Measurements from ENCODE around the gene SPATA32.

Gene SPATA32

DNA sequence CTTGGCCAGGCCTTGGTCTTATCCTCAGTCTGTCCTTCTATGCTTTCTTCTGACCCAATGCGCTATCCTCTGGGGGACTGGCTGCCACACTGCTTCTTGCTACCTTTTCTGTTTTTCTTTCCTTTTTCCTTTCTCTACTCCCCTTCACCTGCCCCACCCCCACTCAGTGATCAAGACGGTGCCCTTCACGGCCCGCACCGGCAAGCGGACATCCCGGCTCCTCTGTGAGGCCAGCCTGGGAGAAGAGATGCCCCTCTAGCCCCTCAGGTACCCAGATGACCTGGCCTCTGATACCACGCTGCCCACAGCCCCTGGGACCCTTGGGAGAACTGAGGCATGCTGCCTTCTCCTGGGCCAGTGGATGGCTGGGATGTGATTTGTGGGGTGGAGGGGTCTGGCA, 15.6 kb downstream of the SPATA32 start:
- no peak for DNase-seq

DNA sequence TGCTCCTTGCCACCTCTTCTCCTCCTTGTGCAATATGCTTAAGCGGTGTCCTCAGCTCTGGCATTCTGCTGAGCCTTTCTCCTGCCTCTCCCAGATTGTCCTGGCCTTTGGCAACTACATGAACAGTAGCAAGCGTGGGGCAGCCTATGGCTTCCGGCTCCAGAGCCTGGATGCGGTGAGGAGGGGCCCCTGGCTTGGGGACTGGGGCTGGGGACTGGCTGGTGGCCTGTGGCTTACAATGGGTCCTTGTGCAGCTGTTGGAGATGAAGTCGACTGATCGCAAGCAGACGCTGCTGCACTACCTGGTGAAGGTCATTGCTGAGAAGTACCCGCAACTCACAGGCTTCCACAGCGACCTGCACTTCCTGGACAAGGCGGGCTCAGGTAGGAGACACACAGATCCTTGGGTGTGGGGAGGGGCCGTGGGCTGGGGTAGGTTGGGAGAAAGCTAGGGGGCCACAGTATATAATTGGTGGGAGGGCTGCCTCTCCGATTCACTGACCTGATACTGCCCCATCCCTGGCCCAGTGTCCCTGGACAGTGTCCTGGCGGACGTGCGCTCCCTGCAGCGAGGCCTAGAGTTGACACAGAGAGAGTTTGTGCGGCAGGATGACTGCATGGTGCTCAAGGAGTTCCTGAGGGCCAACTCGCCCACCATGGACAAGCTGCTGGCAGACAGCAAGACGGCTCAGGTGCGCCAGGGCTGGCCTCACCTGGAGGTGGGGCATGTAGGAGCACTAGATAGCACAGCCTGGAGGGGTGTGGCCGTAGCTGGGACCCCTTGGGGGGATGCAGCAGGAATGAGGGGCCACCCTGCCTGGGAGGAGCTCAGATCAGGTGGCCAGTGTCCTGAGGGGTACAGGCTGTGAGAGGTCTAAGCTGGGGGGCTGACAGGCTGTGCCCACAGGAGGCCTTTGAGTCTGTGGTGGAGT, 16.9 kb downstream of the SPATA32 start:
- no peak for DNase-seq

DNA sequence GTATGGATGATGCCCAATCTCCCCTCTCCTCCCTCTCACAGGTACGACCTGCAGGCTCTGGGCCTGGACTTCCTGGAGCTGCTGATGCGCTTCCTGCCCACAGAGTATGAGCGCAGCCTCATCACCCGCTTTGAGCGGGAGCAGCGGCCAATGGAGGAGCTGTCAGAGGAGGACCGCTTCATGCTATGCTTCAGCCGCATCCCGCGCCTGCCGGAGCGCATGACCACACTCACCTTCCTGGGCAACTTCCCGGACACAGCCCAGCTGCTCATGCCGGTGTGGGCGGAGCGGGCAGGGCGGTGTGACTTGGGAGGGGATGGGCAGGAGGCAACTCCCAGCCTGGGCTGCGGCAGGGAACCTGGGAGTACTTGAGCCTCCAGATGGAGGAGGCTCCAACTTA, 18.1 kb downstream of the SPATA32 start:
- DNase-seq: no peak

DNA sequence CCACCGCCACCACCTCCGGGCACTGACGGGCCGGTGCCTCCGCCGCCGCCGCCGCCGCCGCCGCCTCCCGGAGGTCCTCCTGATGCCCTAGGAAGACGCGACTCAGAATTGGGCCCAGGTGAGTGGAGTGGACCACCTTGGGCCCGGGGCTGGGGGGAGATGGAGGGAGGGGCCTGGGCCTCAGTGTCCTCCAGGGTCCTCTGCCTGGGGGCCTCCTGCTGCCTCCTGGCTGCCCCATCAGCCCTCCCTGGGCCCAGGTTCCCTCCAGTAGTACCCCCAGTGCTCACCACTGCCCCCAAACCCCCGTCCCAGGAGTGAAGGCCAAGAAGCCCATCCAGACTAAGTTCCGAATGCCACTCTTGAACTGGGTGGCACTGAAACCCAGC, 19.9 kb downstream of the SPATA32 start:
- no peak for DNase-seq

DNA sequence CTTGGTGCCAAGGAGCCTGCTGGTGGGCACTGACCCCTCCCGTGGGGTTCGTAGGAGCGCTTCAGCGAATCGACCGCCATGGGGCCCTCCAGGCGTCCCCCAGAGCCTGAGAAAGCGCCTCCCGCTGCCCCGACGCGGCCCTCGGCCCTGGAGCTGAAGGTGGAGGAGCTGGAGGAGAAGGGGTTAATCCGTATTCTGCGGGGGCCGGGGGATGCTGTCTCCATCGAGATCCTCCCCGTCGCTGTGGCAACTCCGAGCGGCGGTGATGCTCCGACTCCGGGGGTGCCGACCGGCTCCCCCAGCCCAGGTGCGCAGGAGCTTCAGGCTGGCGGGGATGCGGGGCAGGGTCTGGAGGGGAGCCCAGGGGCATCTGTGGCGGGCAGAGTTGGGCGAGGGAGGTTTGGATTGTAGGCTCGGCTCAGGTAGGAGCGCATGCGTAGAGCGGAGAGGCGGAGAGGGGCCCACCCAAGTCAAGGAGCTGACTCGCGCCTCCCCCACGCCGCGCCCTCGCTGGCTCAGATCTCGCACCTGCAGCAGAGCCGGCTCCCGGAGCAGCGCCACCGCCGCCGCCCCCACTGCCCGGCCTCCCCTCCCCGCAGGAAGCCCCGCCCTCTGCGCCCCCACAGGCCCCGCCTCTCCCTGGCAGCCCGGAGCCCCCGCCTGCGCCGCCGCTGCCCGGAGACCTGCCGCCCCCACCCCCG, 20.4 kb downstream of the SPATA32 start:
- DNase-seq: no peak

DNA sequence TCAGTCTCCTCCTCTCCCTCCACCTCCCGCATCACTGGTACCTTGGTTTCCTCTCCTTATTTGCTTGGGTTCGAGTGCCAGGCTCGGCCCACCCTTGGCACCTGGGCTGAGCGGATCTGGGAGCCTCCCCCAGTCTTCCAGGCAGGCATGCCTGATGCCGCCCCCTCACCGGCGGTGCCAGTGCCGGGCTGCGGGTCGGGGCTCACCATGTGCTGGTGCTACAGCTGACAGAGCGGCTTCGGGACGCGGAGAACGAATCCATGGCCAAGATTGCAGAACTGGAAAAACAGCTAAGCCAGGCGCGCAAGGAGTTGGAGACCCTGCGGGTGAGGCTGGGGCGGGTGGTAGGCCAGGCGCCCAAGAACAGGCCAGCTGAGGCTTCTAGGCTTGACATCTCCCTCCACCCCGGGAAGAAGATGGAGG, 21.0 kb downstream of the SPATA32 start:
- no peak for DNase-seq

DNA sequence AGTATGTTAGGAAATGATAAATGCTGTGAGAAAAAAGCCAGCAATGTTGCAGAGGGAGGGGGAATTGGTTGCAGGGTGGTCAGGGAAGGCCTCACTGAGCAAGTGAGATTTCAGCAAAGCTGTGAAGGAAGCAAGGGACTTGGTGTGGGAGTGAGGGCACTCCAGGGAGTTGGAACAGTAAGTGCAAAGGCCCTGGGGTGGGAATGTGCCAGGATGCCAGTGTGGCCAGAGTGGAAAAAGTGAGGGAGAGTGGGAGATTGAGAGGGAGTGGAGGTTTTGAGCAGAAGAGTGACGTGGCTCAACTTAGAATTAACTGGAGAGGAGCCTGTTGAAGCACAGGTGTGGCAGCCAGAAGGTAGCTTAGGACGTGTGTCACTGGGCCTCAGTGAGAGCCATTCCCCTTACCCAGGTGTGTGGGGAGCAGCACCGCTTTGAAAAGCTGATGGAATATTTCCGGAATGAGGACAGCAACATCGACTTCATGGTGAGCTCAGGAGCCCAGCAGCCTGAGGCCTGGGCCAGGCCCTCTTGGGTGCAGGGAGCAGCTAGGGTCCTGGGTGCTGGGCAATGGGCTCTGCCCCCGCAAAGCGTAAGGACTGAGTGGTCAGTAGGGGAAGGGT, 23.6 kb downstream of the SPATA32 start:
- DNase-seq: no peak

DNA sequence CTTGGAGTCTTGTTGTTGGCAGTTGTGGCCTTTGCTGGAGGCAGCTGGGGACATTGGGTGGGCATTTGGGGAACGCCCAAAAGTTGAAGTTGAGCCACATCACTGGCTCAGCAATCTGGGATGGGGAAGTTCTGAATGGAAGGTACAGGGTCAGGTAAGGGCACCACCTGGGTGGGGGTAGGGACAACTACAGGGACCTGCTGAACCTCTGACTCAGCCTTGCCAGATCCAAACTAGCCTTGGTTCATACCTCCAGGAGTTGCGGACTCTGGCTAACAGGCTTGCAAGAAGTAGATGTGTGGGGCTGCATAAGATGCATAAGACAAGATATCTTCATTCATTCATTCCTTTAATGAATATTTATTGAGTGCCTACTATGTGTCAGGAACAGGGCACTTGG, 24.2 kb downstream of the SPATA32 start:
- no peak for DNase-seq

DNA sequence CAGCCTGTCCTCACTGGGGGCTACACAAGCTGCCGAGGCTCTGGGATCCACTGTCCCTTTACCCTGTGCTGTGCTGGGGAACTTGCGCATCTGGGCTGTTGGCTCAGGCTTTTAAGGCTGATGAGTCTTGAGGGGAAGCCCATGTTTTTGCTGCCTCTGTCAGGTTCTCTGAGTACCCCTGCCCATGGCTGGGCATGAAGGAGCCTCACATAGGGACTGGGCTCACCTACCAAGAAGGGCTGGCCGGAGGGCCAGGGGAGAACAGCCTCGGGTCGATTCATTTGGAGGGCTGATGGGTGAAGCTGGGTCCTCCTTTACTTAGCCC, 25.6 kb downstream of the SPATA32 start:
- no peak for DNase-seq

DNA sequence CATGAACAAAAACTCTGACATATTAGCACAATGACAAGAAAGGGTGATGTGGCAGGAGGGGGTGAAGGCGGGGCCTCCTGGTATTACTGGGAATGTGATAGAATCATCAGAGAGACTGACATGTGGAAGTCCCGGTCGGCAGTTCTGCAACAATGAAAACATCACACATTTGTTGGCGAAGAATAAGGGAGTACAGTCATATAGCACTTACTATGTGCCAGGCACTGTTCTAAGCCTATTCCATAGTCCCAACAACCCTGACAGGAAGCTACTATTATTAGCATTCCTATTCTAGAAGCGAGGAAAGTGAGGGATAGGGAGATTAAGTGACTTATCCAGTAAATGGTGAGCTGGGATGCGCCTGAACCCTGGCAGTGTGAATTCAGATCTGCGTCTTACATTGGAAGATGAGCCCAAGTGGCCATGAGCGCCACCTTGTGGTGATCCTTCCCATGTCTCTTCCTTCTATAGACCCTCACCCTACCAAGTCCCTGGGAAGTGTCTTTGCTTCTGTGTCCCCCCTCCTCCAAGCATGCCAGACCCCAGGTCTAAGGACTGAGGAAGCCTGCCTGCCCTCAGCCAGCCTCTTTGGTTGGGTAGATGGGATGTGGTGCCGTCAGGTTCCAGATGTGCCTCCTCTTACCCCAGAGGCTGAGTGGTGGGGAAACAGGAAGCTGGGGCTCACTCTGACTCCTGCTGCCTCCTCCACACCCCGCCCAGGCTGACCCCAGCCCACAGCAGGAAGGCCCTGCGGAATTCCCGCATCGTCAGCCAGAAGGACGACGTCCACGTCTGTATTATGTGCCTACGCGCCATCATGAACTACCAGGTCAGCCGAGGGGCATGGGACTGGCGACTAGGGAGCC, 26.2 kb downstream of the SPATA32 start:
- peak; percentile 57 for DNase-seq

DNA sequence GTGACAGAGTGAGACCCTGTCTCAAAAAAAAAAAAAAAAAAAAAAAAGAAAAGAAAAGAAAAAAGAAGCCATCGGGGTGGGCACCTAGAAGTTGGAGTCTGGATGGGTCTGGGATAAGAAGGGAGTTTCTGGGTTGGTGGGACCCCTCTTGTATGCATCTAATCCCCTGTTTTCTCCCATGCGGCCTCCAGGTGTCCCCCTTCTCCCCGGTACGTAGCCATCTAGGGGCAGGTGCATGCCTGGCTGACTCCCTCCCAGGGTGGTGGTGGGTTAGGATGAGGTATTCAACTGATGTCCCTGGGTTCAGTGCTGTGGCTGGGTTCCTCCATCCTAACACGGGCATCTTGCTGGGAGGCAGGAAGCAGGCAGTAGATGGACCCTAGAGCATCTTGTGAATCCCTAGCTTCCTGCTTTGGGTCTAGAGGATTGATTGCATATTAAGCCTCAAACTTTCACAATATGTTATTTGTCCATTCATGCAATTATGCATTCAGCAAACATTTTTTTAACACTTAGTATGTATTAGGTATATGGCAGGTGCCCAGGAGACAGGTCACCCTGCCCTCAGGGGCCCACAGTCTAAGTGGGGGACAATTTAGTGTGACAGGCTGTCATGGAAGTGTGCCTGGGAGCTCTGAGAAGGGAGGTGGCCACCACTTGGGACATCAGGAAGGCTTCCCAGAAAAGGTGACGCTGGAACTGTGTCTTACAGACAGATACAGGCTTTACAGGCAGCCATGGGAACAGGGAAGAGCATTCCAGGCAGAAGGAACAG, 27.1 kb downstream of the SPATA32 start:
- DNase-seq: no peak

DNA sequence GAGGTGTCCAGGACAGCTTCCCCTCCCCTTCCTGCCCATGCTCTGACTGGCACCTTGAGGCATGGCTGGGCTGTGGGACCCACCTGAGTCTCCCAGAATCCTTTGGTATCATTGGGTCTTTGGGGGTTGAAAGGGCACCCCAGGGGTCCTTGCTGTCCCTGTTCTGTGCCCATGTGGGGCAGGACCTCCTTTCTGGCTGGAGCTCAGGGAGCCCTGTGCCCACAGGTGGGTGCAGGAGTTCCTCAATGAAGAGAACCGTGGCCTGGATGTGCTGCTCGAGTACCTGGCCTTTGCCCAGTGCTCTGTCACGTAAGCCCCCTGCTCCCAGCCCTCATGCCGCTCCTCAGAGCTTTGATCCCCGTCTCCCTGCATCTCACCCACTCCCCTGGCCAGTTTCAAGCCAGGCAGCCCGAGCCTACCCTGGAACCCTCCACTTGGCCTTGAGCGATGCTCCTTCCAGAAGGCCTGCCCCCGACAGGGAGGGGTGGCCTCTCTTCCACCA, 28.4 kb downstream of the SPATA32 start:
- DNase-seq: no peak

DNA sequence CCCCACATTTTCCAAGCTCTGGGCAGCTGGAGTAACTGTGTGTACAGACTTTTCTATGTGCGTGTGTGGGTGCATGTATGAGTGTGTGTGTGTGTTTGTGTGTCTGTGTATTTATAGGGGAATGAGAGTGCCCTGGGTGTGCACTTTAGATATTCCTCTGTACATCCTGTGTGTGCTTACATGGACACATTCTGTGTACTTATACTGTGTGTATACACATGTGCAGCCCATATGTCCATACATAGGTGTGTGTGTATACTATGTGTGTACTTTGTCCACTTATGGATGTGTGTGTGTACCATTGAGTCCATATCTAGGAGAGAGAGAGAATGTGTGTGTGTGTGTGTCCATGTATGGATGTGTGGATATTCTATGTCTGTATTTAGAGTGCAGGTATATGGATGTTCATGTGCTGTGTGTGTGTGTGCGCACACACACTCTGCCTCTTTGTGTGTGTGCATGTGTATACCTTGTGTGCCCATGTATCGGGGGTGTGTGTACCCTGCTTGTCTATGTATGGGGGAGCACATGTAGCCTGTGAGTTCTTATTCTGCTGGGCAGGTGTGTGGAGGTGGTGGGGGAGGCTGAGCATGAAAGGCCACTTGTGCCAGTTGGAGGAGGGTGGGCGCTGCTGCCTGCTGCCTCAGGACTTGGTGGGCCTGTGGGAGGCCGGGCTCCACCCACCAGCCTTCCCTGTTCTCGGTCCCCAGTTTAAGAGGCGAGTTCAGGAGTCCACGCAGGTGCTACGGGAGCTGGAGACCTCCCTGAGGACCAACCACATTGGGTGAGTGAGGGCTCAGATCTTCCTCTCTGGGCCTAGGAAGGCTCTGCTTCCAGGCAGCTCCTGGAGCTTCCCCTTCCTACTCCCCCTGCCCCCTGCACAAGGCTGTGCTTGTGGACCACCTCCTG, 29.1 kb downstream of the SPATA32 start:
- no peak for DNase-seq

DNA sequence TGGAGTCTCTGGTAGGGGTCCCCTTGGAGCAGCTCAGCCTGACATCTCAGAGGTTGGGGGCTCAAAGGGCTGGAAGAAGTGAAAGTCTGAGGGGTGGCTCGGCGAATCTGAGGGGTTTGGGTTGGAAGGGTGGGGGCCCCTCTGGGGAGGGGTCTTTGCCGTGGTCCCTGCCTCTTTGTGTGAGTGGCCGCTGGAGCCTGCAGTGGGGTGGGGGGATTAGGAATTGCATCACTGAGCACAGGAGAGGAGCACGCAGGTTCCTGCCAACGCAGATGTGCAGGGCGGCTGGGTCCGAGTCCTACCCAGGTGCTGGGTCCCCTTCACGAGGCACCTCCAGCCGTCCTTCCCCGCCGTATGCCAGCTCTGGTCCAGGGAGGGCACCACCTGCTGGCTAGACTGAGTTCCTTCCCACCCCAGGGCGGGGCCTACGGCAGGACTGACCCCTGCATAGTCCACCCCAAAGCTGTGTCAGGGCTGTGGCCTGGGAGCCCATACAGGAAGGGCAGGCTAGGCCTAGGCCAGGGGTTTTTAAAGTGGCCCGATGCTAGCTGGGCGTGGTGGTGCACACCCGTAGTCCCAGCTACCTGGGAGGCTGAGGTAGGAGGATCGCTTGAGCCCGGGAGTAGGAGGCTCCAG, 30.3 kb downstream of the SPATA32 start:
- DNase-seq: no peak

DNA sequence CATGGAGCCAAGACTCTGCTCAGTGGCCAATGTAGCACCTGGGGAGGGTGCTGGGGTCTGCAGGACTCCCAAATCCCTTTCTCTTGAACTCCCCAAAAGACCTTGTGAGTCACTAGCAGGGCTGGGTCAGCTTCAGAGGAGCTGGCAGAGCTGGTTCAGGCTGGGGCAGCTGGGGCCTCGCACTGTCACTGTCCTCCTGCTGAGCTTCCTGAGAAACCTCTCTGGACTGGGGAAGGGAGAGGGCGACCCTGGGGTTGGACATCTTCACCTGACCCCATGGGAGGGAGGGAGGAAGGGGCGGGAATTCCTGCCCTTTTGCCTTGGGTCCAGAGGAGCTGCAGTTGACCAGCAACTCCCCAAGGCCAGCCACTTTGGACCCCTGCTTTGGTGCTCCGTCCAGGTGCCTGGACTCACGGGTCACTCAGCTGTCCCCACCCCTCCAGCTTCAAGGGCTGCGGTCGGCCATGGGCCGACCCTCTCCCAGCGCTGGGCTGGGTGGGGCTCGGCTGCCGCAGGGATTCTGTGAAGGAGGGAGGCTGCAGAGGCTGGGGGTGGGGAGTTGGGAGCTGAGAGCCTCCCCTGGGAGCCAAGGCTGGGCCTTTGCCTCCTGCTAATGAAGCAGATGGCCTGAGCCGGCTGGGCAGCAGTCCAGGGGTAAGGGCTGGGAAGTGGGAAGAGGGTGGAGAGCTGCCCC, 31.0 kb downstream of the SPATA32 start:
- DNase-seq: peak; percentile 37

DNA sequence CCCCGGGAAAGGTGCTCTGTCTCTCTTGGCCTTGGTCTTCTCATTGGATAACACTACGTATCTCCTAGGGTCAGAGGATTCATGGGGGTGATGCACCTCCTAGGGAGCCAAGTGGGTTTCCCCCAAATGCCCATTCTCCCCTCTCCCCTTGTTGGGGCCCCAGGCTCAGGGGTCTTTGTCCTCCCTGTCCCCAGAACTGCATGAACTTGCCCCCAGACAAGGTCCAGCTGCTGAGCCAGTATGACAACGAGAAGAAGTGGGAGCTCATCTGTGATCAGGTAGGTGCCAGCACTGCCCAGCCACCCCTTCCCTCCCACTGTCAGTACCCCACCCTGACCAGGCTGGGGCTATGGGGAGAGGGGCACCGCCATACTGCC, 31.5 kb downstream of the SPATA32 start:
- no peak for DNase-seq

DNA sequence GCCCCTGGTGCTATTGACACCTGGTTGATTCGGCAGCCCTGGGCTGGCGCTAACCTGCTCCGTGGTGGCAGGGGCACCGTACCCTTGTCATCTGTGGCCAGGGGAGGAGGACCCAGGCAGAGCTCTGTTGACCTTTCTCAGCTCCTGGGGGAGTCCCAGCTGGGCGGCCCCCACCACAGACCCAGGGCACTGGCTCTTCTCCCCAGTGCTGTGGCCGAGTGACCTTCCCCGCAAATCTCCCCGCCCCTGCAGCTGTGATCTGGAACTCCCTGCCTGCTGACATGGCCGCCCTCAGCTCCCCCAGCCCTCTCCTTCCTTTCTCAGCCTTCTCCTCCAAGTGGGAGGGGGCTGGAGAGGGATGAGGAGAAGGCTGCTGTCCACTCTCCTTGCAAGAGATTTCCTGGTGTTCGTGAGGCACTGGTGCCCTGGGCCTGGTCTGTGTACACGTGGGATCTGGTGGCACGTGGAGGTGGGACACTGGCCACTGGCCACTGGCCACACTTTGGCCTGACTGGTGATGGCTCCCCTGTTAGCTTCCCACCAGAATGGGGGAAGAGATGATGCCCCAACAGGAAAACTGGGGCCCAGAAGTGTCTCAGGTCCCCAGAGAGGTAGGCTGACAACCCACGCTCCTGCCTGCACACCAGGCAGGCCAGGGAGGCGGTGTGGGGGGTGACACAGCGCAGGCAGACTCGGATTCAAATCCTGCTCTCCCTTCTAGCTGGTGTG, 32.0 kb downstream of the SPATA32 start:
- DNase-seq: peak; percentile 40

DNA sequence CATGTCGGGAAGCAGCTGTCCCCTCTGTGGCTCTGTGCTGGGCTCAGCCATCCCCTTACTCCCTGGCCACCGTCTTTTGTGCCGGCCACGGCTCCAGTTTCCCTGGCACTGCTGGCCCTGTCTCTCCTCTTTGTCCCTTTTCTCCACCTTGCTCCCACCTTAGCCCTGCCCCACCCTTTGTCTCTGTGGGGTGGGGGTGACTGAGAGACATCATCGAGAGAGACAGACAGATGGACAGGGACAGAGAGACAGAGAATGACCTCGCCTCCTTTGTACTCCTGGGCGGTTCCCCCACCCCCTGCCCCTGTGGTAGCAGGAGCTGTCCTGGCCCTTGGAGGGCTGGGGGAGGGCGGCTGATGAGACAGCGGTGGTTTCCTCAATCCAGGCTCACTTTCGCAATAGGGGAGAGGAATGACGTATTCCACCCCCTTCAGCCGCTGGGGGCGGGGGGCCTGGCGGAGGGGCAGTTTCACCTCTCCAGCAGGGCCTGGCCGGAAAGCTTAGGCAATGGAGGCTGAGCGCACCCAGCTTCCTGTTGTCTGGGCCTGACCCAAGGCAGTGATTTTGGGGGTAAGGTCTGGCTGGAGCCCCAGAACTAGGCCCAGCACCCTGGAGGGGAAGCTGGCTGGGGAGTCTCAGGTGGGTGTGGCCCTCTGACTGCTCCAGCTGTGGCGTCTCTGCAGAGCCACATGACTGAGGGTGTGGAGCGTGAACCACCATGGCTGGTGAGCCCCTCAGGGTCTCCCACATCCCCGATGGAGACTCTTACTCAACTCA, 32.9 kb downstream of the SPATA32 start:
- DNase-seq: peak; percentile 61
